ENCODE data around the gene RUNX2.

DNA sequence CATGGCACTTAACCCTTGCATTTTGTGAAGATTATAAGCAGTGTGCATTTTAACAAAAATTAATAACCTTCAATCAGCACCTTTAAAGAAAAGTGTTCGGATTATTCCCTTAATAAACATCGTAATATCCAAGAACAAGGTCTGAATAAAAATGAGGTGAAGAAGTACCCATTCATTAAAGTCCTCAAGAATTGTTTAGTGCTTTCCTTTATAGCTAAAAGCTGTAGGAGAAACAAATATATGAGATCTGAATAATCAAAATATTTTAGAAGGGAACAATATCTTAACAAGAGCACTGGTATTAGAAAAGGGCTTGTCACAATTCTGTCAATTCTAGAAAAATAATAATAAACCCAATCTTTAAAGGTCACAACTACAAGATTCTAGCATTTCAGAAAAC, 217.3 kb downstream of the RUNX2 start:
- TF ChIP-seq, protein P1, sequence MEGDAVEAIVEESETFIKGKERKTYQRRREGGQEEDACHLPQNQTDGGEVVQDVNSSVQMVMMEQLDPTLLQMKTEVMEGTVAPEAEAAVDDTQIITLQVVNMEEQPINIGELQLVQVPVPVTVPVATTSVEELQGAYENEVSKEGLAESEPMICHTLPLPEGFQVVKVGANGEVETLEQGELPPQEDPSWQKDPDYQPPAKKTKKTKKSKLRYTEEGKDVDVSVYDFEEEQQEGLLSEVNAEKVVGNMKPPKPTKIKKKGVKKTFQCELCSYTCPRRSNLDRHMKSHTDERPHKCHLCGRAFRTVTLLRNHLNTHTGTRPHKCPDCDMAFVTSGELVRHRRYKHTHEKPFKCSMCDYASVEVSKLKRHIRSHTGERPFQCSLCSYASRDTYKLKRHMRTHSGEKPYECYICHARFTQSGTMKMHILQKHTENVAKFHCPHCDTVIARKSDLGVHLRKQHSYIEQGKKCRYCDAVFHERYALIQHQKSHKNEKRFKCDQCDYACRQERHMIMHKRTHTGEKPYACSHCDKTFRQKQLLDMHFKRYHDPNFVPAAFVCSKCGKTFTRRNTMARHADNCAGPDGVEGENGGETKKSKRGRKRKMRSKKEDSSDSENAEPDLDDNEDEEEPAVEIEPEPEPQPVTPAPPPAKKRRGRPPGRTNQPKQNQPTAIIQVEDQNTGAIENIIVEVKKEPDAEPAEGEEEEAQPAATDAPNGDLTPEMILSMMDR (IDR thresholded peaks at IDR 0.05; ENCODE audit: poor library complexity, severe bottlenecking), result no peak
- no peak for TF ChIP-seq TAF1 (IDR thresholded peaks at IDR 0.05; ENCODE audit: low read depth)
- TF ChIP-seq RAD21 (conservative IDR thresholded peaks at IDR 0.05), result no peak
- no peak for TF ChIP-seq EP300 (conservative IDR thresholded peaks at IDR 0.05; ENCODE audit: poor library complexity, severe bottlenecking)
- no peak for TF ChIP-seq POLR2AphosphoS5 (IDR thresholded peaks at IDR 0.05)
- no peak for TF ChIP-seq EZH2 (IDR thresholded peaks at IDR 0.05; ENCODE audit: borderline replicate concordance, insufficient read depth, low read length, poor library complexity, severe bottlenecking)
- TF ChIP-seq, protein P2, sequence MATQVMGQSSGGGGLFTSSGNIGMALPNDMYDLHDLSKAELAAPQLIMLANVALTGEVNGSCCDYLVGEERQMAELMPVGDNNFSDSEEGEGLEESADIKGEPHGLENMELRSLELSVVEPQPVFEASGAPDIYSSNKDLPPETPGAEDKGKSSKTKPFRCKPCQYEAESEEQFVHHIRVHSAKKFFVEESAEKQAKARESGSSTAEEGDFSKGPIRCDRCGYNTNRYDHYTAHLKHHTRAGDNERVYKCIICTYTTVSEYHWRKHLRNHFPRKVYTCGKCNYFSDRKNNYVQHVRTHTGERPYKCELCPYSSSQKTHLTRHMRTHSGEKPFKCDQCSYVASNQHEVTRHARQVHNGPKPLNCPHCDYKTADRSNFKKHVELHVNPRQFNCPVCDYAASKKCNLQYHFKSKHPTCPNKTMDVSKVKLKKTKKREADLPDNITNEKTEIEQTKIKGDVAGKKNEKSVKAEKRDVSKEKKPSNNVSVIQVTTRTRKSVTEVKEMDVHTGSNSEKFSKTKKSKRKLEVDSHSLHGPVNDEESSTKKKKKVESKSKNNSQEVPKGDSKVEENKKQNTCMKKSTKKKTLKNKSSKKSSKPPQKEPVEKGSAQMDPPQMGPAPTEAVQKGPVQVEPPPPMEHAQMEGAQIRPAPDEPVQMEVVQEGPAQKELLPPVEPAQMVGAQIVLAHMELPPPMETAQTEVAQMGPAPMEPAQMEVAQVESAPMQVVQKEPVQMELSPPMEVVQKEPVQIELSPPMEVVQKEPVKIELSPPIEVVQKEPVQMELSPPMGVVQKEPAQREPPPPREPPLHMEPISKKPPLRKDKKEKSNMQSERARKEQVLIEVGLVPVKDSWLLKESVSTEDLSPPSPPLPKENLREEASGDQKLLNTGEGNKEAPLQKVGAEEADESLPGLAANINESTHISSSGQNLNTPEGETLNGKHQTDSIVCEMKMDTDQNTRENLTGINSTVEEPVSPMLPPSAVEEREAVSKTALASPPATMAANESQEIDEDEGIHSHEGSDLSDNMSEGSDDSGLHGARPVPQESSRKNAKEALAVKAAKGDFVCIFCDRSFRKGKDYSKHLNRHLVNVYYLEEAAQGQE (IDR thresholded peaks at IDR 0.05; ENCODE audit: borderline replicate concordance), result no peak
- TF ChIP-seq MXI1 (conservative IDR thresholded peaks at IDR 0.05; ENCODE audit: poor library complexity, severe bottlenecking), result no peak
